Measurements from ENCODE around the gene BRSK1.

The BRSK1 gene

GRCh38 chr19:55259540-55260210 lies 24.1 kb upstream of the BRSK1 start:
- H3K36me3 ChIP-seq (replicated peaks; ENCODE audit: insufficient read depth, low read length) = no peaks in the 10 kb centered on the region
- peak overlapping the region; percentile 95 for H3K4me3 ChIP-seq (ENCODE audit: low read length)
- H3F3A ChIP-seq (ENCODE audit: insufficient read depth, low read length) = peaks cover 47% of the 10 kb centered on the region
- peak overlapping the region; percentile 91 for H3K4me2 ChIP-seq (ENCODE audit: low read depth, low read length)
- peak overlapping the region; percentile 96 for H3K27ac ChIP-seq (ENCODE audit: low read length)
- no peaks in the 10 kb centered on the region for H3K9me2 ChIP-seq (replicated peaks; ENCODE audit: insufficient read depth, low read length)
- no peak for DNase-seq
- no peaks in the 10 kb centered on the region for H3K9me3 ChIP-seq (replicated peaks; ENCODE audit: insufficient read depth, low read length)
- peaks cover 17% of the 10 kb centered on the region for H3K4me1 ChIP-seq (ENCODE audit: low read length)
- TF ChIP-seq EZH2 (optimal IDR thresholded peaks at IDR 0.05; ENCODE audit: low read depth, low read length) = no peak
- no peak for TF ChIP-seq CTCF (IDR thresholded peaks at IDR 0.05; ENCODE audit: low read length)
- no peak for TF ChIP-seq EZH2phosphoT487 (IDR thresholded peaks at IDR 0.05; ENCODE audit: low read length)
- no peaks in the 10 kb centered on the region for H4K20me1 ChIP-seq (ENCODE audit: insufficient read depth, low read length)
- H3K79me2 ChIP-seq (ENCODE audit: low read length) = peaks cover 40% of the 10 kb centered on the region
- no peaks in the 10 kb centered on the region for H3K27me3 ChIP-seq (replicated peaks; ENCODE audit: insufficient read depth, low read length)
- peak overlapping the region; percentile 93 for H3K9ac ChIP-seq (ENCODE audit: low read length)
- H2AFZ ChIP-seq (ENCODE audit: low read length) = peak overlapping the region; percentile 75

- Histone ChIP-seq H3K9me3 (replicated peaks; ENCODE audit: insufficient read depth, low read length) (no peaks in the 10 kb centered on the region), H3K9me2 (replicated peaks; ENCODE audit: insufficient read depth, low read length) (no peaks in the 10 kb centered on the region), H2AFZ (ENCODE audit: low read length) (no peak overlapping the region), H3K4me1 (ENCODE audit: low read length) (peaks cover 13% of the 10 kb centered on the region), H4K20me1 (ENCODE audit: insufficient read depth, low read length) (no peaks in the 10 kb centered on the region), H3F3A (ENCODE audit: insufficient read depth, low read length) (peaks cover 26% of the 10 kb centered on the region), H3K4me3 (ENCODE audit: low read length) (no peak overlapping the region), H3K9ac (ENCODE audit: low read length) (no peak overlapping the region), H3K79me2 (ENCODE audit: low read length) (peaks cover 28% of the 10 kb centered on the region), H3K36me3 (replicated peaks; ENCODE audit: insufficient read depth, low read length) (no peaks in the 10 kb centered on the region), H3K27me3 (replicated peaks; ENCODE audit: insufficient read depth, low read length) (no peaks in the 10 kb centered on the region), H3K4me2 (ENCODE audit: low read depth, low read length) (no peak overlapping the region), H3K27ac (ENCODE audit: low read length) (no peak overlapping the region)
- TF ChIP-seq CTCF (IDR thresholded peaks at IDR 0.05; ENCODE audit: low read length) (no peak), EZH2phosphoT487 (IDR thresholded peaks at IDR 0.05; ENCODE audit: low read length) (no peak), EZH2 (optimal IDR thresholded peaks at IDR 0.05; ENCODE audit: low read depth, low read length) (no peak)
- DNase-seq = no peak
Measured at GRCh38 chr19:55261671-55262126, 22.1 kb upstream of the BRSK1 start.

GRCh38 chr19:55262359-55262758 lies 21.4 kb upstream of the BRSK1 start:
- no peak for DNase-seq
- Histone ChIP-seq H3K79me2 (ENCODE audit: low read length) (peaks cover 23% of the 10 kb centered on the region), H3K9me3 (replicated peaks; ENCODE audit: insufficient read depth, low read length) (no peaks in the 10 kb centered on the region), H3K27me3 (replicated peaks; ENCODE audit: insufficient read depth, low read length) (no peaks in the 10 kb centered on the region), H3K9me2 (replicated peaks; ENCODE audit: insufficient read depth, low read length) (no peaks in the 10 kb centered on the region), H2AFZ (ENCODE audit: low read length) (no peak overlapping the region), H3K4me2 (ENCODE audit: low read depth, low read length) (no peak overlapping the region), H3K36me3 (replicated peaks; ENCODE audit: insufficient read depth, low read length) (no peaks in the 10 kb centered on the region), H4K20me1 (ENCODE audit: insufficient read depth, low read length) (no peaks in the 10 kb centered on the region), H3K4me3 (ENCODE audit: low read length) (no peak overlapping the region), H3K4me1 (ENCODE audit: low read length) (peaks cover 13% of the 10 kb centered on the region), H3K27ac (ENCODE audit: low read length) (no peak overlapping the region), H3K9ac (ENCODE audit: low read length) (no peak overlapping the region), H3F3A (ENCODE audit: insufficient read depth, low read length) (peaks cover 24% of the 10 kb centered on the region)
- TF ChIP-seq EZH2 (optimal IDR thresholded peaks at IDR 0.05; ENCODE audit: low read depth, low read length) (no peak), EZH2phosphoT487 (IDR thresholded peaks at IDR 0.05; ENCODE audit: low read length) (no peak), CTCF (IDR thresholded peaks at IDR 0.05; ENCODE audit: low read length) (no peak)

Data from MM.1S (cell line).